Lung (tissue), 12 donors: ENCODE measurements around the gene PDF. TPM values are rescaled to one million over a fixed set of nuclear protein-coding genes. Genes with fewer than 3 reads are reported as not detected.

ENCODE experiments used
- ATAC-seq: fragments of 200-7000 bp; cut with Tn5 transposase; one replicate; pipeline ENCODE4 v1.9.1; 2020; ENCODE audit warnings: moderate number of reproducible peaks; ENCODE audit not compliant: insufficient read depth, low FRiP score
- DNase-seq, 3 donors: peaks; one replicate each; pipeline ENCODE4 v3.0.0-alpha.2; 2013 to 2017
- H3K27ac ChIP-seq, 2 donors: one replicate each; pipeline ENCODE4 v1.5.1; 2013; ENCODE audit warnings: mild to moderate bottlenecking in 2 of 2, moderate library complexity in 2 of 2, control low read depth in 1 of 2, inconsistent platforms in 1 of 2, low read depth in 1 of 2, low read length in 1 of 2
- H3K27me3 ChIP-seq, 3 donors: one replicate each; pipeline ENCODE4 v1.5.1; 2013; ENCODE audit warnings: low read length in 2 of 3; ENCODE audit not compliant: control insufficient read depth in 3 of 3, insufficient read depth in 3 of 3
- H3K36me3 ChIP-seq, 4 donors: one replicate each; pipeline ENCODE4 v1.5.1; 2013; ENCODE audit warnings: low read length in 4 of 4, mild to moderate bottlenecking in 1 of 4, moderate library complexity in 1 of 4; ENCODE audit not compliant: control insufficient read depth in 4 of 4, insufficient read depth in 4 of 4
- H3K4me1 ChIP-seq, 5 donors: one replicate each; pipeline ENCODE4 v1.5.1; 2013; ENCODE audit warnings: low read length in 5 of 5, mild to moderate bottlenecking in 2 of 5, moderate library complexity in 1 of 5; ENCODE audit not compliant: control insufficient read depth in 5 of 5, insufficient read depth in 5 of 5
- H3K4me3 ChIP-seq: one replicate; pipeline ENCODE4 v1.5.1; 2013; ENCODE audit warnings: mild to moderate bottlenecking, control low read depth, moderate library complexity
- H3K9ac ChIP-seq, 2 donors: one replicate each; pipeline ENCODE4 v1.5.1; 2013; ENCODE audit warnings: low read length in 2 of 2, control low read depth in 1 of 2; ENCODE audit not compliant: insufficient read depth in 1 of 2
- H3K9me3 ChIP-seq, 4 donors: one replicate each; pipeline ENCODE4 v1.5.1; 2013; ENCODE audit warnings: low read length in 3 of 4, mild to moderate bottlenecking in 1 of 4, moderate library complexity in 1 of 4; ENCODE audit not compliant: control insufficient read depth in 4 of 4, insufficient read depth in 3 of 4
- CTCF ChIP-seq: IDR thresholded peaks from 2 replicates; pipeline ENCODE4 v1.5.1; 2012; ENCODE audit warnings: mild to moderate bottlenecking; ENCODE audit errors: control extremely low read depth, extremely low read depth
- WGBS, 2 donors: extraction: QIAGEN DNeasy Blood & Tissue Kit; methylation state at CpG; one replicate each; pipeline ENCODE4 v1.1.7; 2013; 5-methylcytosine and 5-hydroxymethylcytosine counted together
- polyA plus RNA-seq, 2 donors: library from polyadenylated mRNA; stranded (reverse); fragments of 200-250 nt; gene quantifications; one replicate each; pipeline ENCODE4 v1.2.1, GENCODE V29; 2013
- total RNA-seq, 2 donors: library from RNA; depleted of rRNA in 1 of 2; stranded (reverse); fragments of >200 nt in 1 of 2; gene quantifications; one replicate each; pipeline ENCODE4 v1.2.1, GENCODE V29; 2014 to 2021
- donor health status: control.
- donor health status: control.
- donor health status: Bipolar disorder and iron deficiency.
- donor health status: healthy.
- donor health status: DM: yes; HTN: yes; CAD: no.

PDF gene
- total and polyA plus RNA-seq, 4 donors, result 6.0 to 16.6 (median 9.1) TPM

GRCh38 chr16:69376393-69377059 lies 46.1 kb upstream of the PDF start:
- no peak for TF ChIP-seq CTCF
- H3K4me3 ChIP-seq, result no peak overlapping the region
- ATAC-seq (no peak), DNase-seq (no peak)
- H3K4me1 ChIP-seq, result no peaks in the 10 kb centered on the region
- no peaks in the 10 kb centered on the region for H3K9me3 ChIP-seq
- peaks cover 11 to 25% (median 20%) of the 10 kb centered on the region in 4 donors for H3K36me3 ChIP-seq
- no peaks in the 10 kb centered on the region for H3K27me3 ChIP-seq
- H3K9ac ChIP-seq, result no peak overlapping the region
- no peak overlapping the region for H3K27ac ChIP-seq
- WGBS, 2 donors, result 97 to 99% methylated on average over 10 of the region's 10 CpGs

GRCh38 chr16:69373019-69373418 lies 42.6 kb upstream of the PDF start:
- TF ChIP-seq CTCF, result no peak
- ATAC-seq (no peak), DNase-seq (no peak)
- Histone ChIP-seq H3K4me1 (no peaks in the 10 kb centered on the region), H3K27me3 (no peaks in the 10 kb centered on the region), H3K36me3 (peaks cover 19 to 38% (median 30%) of the 10 kb centered on the region in 4 donors), H3K9me3 (no peaks in the 10 kb centered on the region), H3K27ac (no peak overlapping the region), H3K4me3 (no peak overlapping the region), H3K9ac (no peak overlapping the region)
- 92 to 98% methylated on average over 1 of the region's 1 CpG for WGBS, 2 donors

GRCh38 chr16:69371564-69371963 lies 41.2 kb upstream of the PDF start:
- Histone ChIP-seq H3K9ac (no peak overlapping the region), H3K36me3 (peaks cover 29 to 41% (median 35%) of the 10 kb centered on the region in 4 donors), H3K4me1 (no peaks in the 10 kb centered on the region), H3K27me3 (no peaks in the 10 kb centered on the region), H3K4me3 (no peak overlapping the region), H3K9me3 (no peaks in the 10 kb centered on the region), H3K27ac (no peak overlapping the region)
- DNase-seq, result peak in 1 of 3 donors; percentile 7
- ATAC-seq, result no peak
- 70 to 97% methylated on average over 2 of the region's 2 CpGs for WGBS, 2 donors
- TF ChIP-seq CTCF, result no peak

GRCh38 chr16:69368866-69369265 lies 38.5 kb upstream of the PDF start:
- H3K27me3 ChIP-seq, result no peaks in the 10 kb centered on the region
- peaks cover 46 to 49% (median 47%) of the 10 kb centered on the region in 4 donors for H3K36me3 ChIP-seq
- no peak overlapping the region for H3K9ac ChIP-seq
- DNase-seq (no peak), ATAC-seq (no peak)
- H3K4me1 ChIP-seq, result no peaks in the 10 kb centered on the region
- no peak overlapping the region for H3K4me3 ChIP-seq
- no peak for TF ChIP-seq CTCF
- H3K27ac ChIP-seq, result no peak overlapping the region
- H3K9me3 ChIP-seq, result no peaks in the 10 kb centered on the region
- 94 to 95% methylated on average over 4 of the region's 4 CpGs for WGBS, 2 donors
